ENCODE measurements around the gene ARL11.
"Not testable (repeated sequence)": the region's sequence is repeated elsewhere in the genome, so short reads cannot be mapped to it uniquely, and the experiment has no call there.

The ARL11 gene

GRCh38 chr13:49610176-49610575, 18.1 kb upstream of the ARL11 start:
- Histone ChIP-seq H3K4me1 (peaks cover 38% of the 10 kb centered on the region), H4K20me1 (no peaks in the 10 kb centered on the region), H3K36me3 (no peaks in the 10 kb centered on the region), H3K9ac (no peak overlapping the region), H3K9me3 (peaks cover 17% of the 10 kb centered on the region), H3K4me3 (no peak overlapping the region), H3K27ac (no peak overlapping the region), H3K4me2 (no peak overlapping the region), H3K27me3 (no peaks in the 10 kb centered on the region)
- no peak for TF ChIP-seq Cebpa-rat (IDR thresholded peaks at IDR 0.05)

- not testable (repeated sequence) for H3K36me3 ChIP-seq
Observed at GRCh38 chr13:49612042-49612441, 16.3 kb upstream of the ARL11 start.

GRCh38 chr13:49615836-49616675, 12.3 kb upstream of the ARL11 start:
- H3K4me3 ChIP-seq, result peak overlapping the region; percentile 38
- H3K9ac ChIP-seq, result peak overlapping the region; percentile 77
- TF ChIP-seq Cebpa-rat (IDR thresholded peaks at IDR 0.05), result no peak
- peak overlapping the region; percentile 88 for H3K27ac ChIP-seq
- H3K9me3 ChIP-seq, result peaks cover 17% of the 10 kb centered on the region
- no peaks in the 10 kb centered on the region for H3K27me3 ChIP-seq
- peaks cover 39% of the 10 kb centered on the region for H3K4me1 ChIP-seq
- peak overlapping the region; percentile 85 for H3K4me2 ChIP-seq
- no peaks in the 10 kb centered on the region for H4K20me1 ChIP-seq
- no peaks in the 10 kb centered on the region for H3K36me3 ChIP-seq

More at GRCh38 chr13:49612042-49612441, 16.3 kb upstream of the ARL11 start:
- peaks cover 17% of the 10 kb centered on the region for H3K9me3 ChIP-seq
- H3K4me1 ChIP-seq, result peaks cover 44% of the 10 kb centered on the region
- H4K20me1 ChIP-seq, H3K9ac ChIP-seq, H3K27me3 ChIP-seq, H3K4me3 ChIP-seq, H3K27ac ChIP-seq, H3K4me2 ChIP-seq: not testable (repeated sequence)

- Histone ChIP-seq H3K36me3 (no peaks in the 10 kb centered on the region), H3K27ac (peak overlapping the region; percentile 88), H3K9me3 (peaks cover 11% of the 10 kb centered on the region), H3K4me3 (peak overlapping the region; percentile 38), H3K27me3 (no peaks in the 10 kb centered on the region), H3K4me1 (peaks cover 39% of the 10 kb centered on the region), H4K20me1 (no peaks in the 10 kb centered on the region), H3K4me2 (peak overlapping the region; percentile 85), H3K9ac (peak overlapping the region; percentile 77)
- TF ChIP-seq Cebpa-rat (IDR thresholded peaks at IDR 0.05), result no peak
Observed at GRCh38 chr13:49616676-49617065, 11.6 kb upstream of the ARL11 start.

GRCh38 chr13:49620170-49620621, 8.1 kb upstream of the ARL11 start:
- no peak for TF ChIP-seq Cebpa-rat (IDR thresholded peaks at IDR 0.05)
- no peak overlapping the region for H3K4me3 ChIP-seq
- no peak overlapping the region for H3K4me2 ChIP-seq
- H4K20me1 ChIP-seq, result no peaks in the 10 kb centered on the region
- H3K27me3 ChIP-seq, result no peaks in the 10 kb centered on the region
- peaks cover 36% of the 10 kb centered on the region for H3K4me1 ChIP-seq
- no peaks in the 10 kb centered on the region for H3K9me3 ChIP-seq
- no peaks in the 10 kb centered on the region for H3K36me3 ChIP-seq
- H3K27ac ChIP-seq, result no peak overlapping the region
- no peak overlapping the region for H3K9ac ChIP-seq

- no peaks in the 10 kb centered on the region for H3K9me3 ChIP-seq
- H3K4me1 ChIP-seq, result peaks cover 15% of the 10 kb centered on the region
- no peaks in the 10 kb centered on the region for H3K36me3 ChIP-seq
- TF ChIP-seq Cebpa-rat (IDR thresholded peaks at IDR 0.05), result no peak
- no peak overlapping the region for H3K4me2 ChIP-seq
- no peak overlapping the region for H3K4me3 ChIP-seq
- no peaks in the 10 kb centered on the region for H3K27me3 ChIP-seq
- no peak overlapping the region for H3K27ac ChIP-seq
- no peak overlapping the region for H3K9ac ChIP-seq
- H4K20me1 ChIP-seq, result no peaks in the 10 kb centered on the region
Observed at GRCh38 chr13:49622174-49622946, 5.9 kb upstream of the ARL11 start.

GRCh38 chr13:49624229-49624628, 4.1 kb upstream of the ARL11 start:
- H3K9me3 ChIP-seq, result no peaks in the 10 kb centered on the region
- H3K27ac ChIP-seq, result no peak overlapping the region
- peaks cover 13% of the 10 kb centered on the region for H3K4me1 ChIP-seq
- no peaks in the 10 kb centered on the region for H3K27me3 ChIP-seq
- H4K20me1 ChIP-seq, result no peaks in the 10 kb centered on the region
- H3K4me2 ChIP-seq, result no peak overlapping the region
- no peaks in the 10 kb centered on the region for H3K36me3 ChIP-seq
- no peak overlapping the region for H3K9ac ChIP-seq
- no peak for TF ChIP-seq Cebpa-rat (IDR thresholded peaks at IDR 0.05)
- no peak overlapping the region for H3K4me3 ChIP-seq

- Histone ChIP-seq H3K36me3 (peaks cover 10% of the 10 kb centered on the region), H3K4me1 (peaks cover 26% of the 10 kb centered on the region)
Observed at GRCh38 chr13:49625392-49626079, 2.8 kb upstream of the ARL11 start.

GRCh38 chr13:49629196-49629938, 1.1 kb downstream of the ARL11 start:
- H4K20me1 ChIP-seq, result no peaks in the 10 kb centered on the region
- peak overlapping the region; percentile 78 for H3K9ac ChIP-seq
- H3K36me3 ChIP-seq, result peaks cover 44% of the 10 kb centered on the region
- peak overlapping the region; percentile 69 for H3K4me3 ChIP-seq
- peaks cover 17% of the 10 kb centered on the region for H3K9me3 ChIP-seq
- H3K4me2 ChIP-seq, result peak overlapping the region; percentile 94
- H3K27ac ChIP-seq, result peak overlapping the region; percentile 80
- H3K27me3 ChIP-seq, result no peaks in the 10 kb centered on the region
- H3K4me1 ChIP-seq, result peaks cover 42% of the 10 kb centered on the region
- no peak for TF ChIP-seq Cebpa-rat (IDR thresholded peaks at IDR 0.05)

More at GRCh38 chr13:49625392-49626079, 2.8 kb upstream of the ARL11 start:
- H4K20me1 ChIP-seq, result no peaks in the 10 kb centered on the region
- no peak overlapping the region for H3K4me2 ChIP-seq
- no peak overlapping the region for H3K4me3 ChIP-seq
- peaks cover 8% of the 10 kb centered on the region for H3K9me3 ChIP-seq
- H3K27me3 ChIP-seq, result no peaks in the 10 kb centered on the region
- H3K27ac ChIP-seq, result peak overlapping the region; percentile 35; the same call in 1 of the 2 replicates
- no peak overlapping the region for H3K9ac ChIP-seq
- TF ChIP-seq Cebpa-rat (IDR thresholded peaks at IDR 0.05), result no peak

Data from BLaER1 (cell line).